OCI-LY1 (cell line): ENCODE data around the gene BARHL2.

Experiments used
- H2AFZ ChIP-seq: fragments of 200-600 bp; sonication (generic), shearing (Covaris generic); 2 replicates; pipeline ENCODE4 v1.6.0; 2014; ENCODE audit warnings: antibody characterized with exemption, mild to moderate bottlenecking, low read length
- H3F3A ChIP-seq: fragments of 200-600 bp; sonication (generic), shearing (Covaris generic); 2 replicates; pipeline ENCODE4 v1.6.0; 2014; ENCODE audit warnings: mild to moderate bottlenecking, antibody characterized with exemption, low read length, moderate library complexity; ENCODE audit not compliant: insufficient read depth
- H3K27ac ChIP-seq: fragments of 200-600 bp; sonication (generic); 2 replicates; pipeline ENCODE4 v1.5.1; 2014; ENCODE audit warnings: low read length, mixed run types, mild to moderate bottlenecking, low read depth; ENCODE audit not compliant: poor library complexity, severe bottlenecking
- H3K27me3 ChIP-seq: fragments of 200-600 bp; sonication (generic); 2 replicates; pipeline ENCODE4 v1.6.0; 2014; ENCODE audit warnings: antibody characterized with exemption, mild to moderate bottlenecking, low read length, moderate library complexity; ENCODE audit not compliant: insufficient read depth
- H3K36me3 ChIP-seq: fragments of 200-600 bp; sonication (generic); 2 replicates; pipeline ENCODE4 v1.6.1; 2014; ENCODE audit warnings: mild to moderate bottlenecking, antibody characterized with exemption, low read length, moderate library complexity, mixed read lengths; ENCODE audit not compliant: insufficient read depth
- H3K4me1 ChIP-seq: fragments of 200-600 bp; sonication (generic); 2 replicates; pipeline ENCODE4 v1.5.1; 2014; ENCODE audit warnings: mild to moderate bottlenecking, low read length, moderate library complexity; ENCODE audit not compliant: insufficient read depth, severe bottlenecking
- H3K4me2 ChIP-seq: fragments of 200-600 bp; sonication (generic), shearing (Covaris generic); 2 replicates; pipeline ENCODE4 v1.6.1; 2014; ENCODE audit warnings: low read length
- H3K4me3 ChIP-seq: fragments of 200-600 bp; sonication (generic); 2 replicates; pipeline ENCODE4 v1.5.1; 2014; ENCODE audit warnings: low read length, low read depth, mild to moderate bottlenecking, mixed read lengths; ENCODE audit not compliant: poor library complexity, severe bottlenecking
- H3K79me2 ChIP-seq: fragments of 200-600 bp; shearing (Covaris generic); 2 replicates; pipeline ENCODE4 v1.6.1; 2016; ENCODE audit warnings: mixed run types, low read length, mixed read lengths; ENCODE audit not compliant: insufficient read depth
- H3K9ac ChIP-seq: fragments of 200-600 bp; sonication (generic), shearing (Covaris generic); 2 replicates; pipeline ENCODE4 v1.6.1; 2014; ENCODE audit warnings: mild to moderate bottlenecking, low read length, mixed read lengths
- H3K9me2 ChIP-seq: fragments of 200-600 bp; sonication (generic), shearing (Covaris generic); 2 replicates; pipeline ENCODE4 v1.6.1; 2014; ENCODE audit warnings: low read depth, mild to moderate bottlenecking, low read length, mixed read lengths
- H3K9me3 ChIP-seq: fragments of 200-600 bp; shearing (Covaris generic); 2 replicates; pipeline ENCODE4 v1.6.1; 2014; ENCODE audit warnings: low read length, mixed read lengths
- H4K20me1 ChIP-seq: fragments of 200-600 bp; sonication (generic), shearing (Covaris generic); 2 replicates; pipeline ENCODE4 v1.6.0; 2016; ENCODE audit warnings: mild to moderate bottlenecking, low read length; ENCODE audit not compliant: insufficient read depth
- CTCF ChIP-seq: fragments of 200-600 bp; sonication (generic), shearing (Covaris generic); IDR thresholded peaks from 2 replicates; pipeline ENCODE4 v1.5.1; 2017; ENCODE audit warnings: mild to moderate bottlenecking, antibody characterized with exemption, low read length, moderate library complexity, mixed read lengths
- EZH2 ChIP-seq: fragments of 200-600 bp; sonication (generic), shearing (Covaris generic); IDR thresholded peaks from 2 replicates; pipeline ENCODE4 v1.8.0; 2017; ENCODE audit warnings: borderline replicate concordance, mixed run types, mild to moderate bottlenecking, antibody characterized with exemption, low read length, moderate library complexity, mixed read lengths

BARHL2 gene

GRCh38 chr1:90717356-90717664 is 208 bp upstream of the BARHL2 start:
- H3K4me3 ChIP-seq, result no peak overlapping the region
- H3K9me3 ChIP-seq, result no peaks in the 10 kb centered on the region
- no peak overlapping the region for H2AFZ ChIP-seq
- no peaks in the 10 kb centered on the region for H3K36me3 ChIP-seq
- H3F3A ChIP-seq, result no peaks in the 10 kb centered on the region
- no peak overlapping the region for H3K27ac ChIP-seq
- no peaks in the 10 kb centered on the region for H3K4me1 ChIP-seq
- peaks cover 7% of the 10 kb centered on the region; the same call in 1 of the 2 replicates for H3K27me3 ChIP-seq
- no peaks in the 10 kb centered on the region for H3K79me2 ChIP-seq
- no peaks in the 10 kb centered on the region for H3K9me2 ChIP-seq
- no peak overlapping the region for H3K4me2 ChIP-seq
- H3K9ac ChIP-seq, result no peak overlapping the region
- TF ChIP-seq EZH2 (no peak), CTCF (no peak)
- H4K20me1 ChIP-seq, result no peaks in the 10 kb centered on the region

- H3K36me3 ChIP-seq, result no peaks in the 10 kb centered on the region
- peaks cover 7% of the 10 kb centered on the region; the same call in 1 of the 2 replicates for H3K27me3 ChIP-seq
- H3K9me2 ChIP-seq, result no peaks in the 10 kb centered on the region
- H2AFZ ChIP-seq, result no peak overlapping the region
- H3K4me3 ChIP-seq, result no peak overlapping the region
- no peak overlapping the region for H3K9ac ChIP-seq
- TF ChIP-seq CTCF, result no peak
- TF ChIP-seq EZH2, result no peak
- H3K9me3 ChIP-seq, result no peaks in the 10 kb centered on the region
- H3K27ac ChIP-seq, result no peak overlapping the region
- no peak overlapping the region for H3K4me2 ChIP-seq
- H3F3A ChIP-seq, result no peaks in the 10 kb centered on the region
- no peaks in the 10 kb centered on the region for H3K79me2 ChIP-seq
- no peaks in the 10 kb centered on the region for H4K20me1 ChIP-seq
- H3K4me1 ChIP-seq, result no peaks in the 10 kb centered on the region
These were observed 905 bp downstream of the BARHL2 start for GRCh38 chr1:90716243-90716551.

GRCh38 chr1:90715309-90715708 is 1.8 kb downstream of the BARHL2 start:
- Histone ChIP-seq H3K27ac (no peak overlapping the region), H3K4me2 (no peak overlapping the region), H3K79me2 (no peaks in the 10 kb centered on the region), H3F3A (no peaks in the 10 kb centered on the region), H4K20me1 (no peaks in the 10 kb centered on the region), H3K27me3 (peaks cover 7% of the 10 kb centered on the region; the same call in 1 of the 2 replicates), H3K4me1 (no peaks in the 10 kb centered on the region), H3K4me3 (no peak overlapping the region), H3K9me3 (no peaks in the 10 kb centered on the region), H3K9ac (no peak overlapping the region), H3K36me3 (no peaks in the 10 kb centered on the region), H2AFZ (no peak overlapping the region), H3K9me2 (no peaks in the 10 kb centered on the region)
- TF ChIP-seq EZH2 (no peak), CTCF (no peak)
